Panc1 (cell line): ENCODE results near the gene SULT2B1. TPM values are rescaled to one million over a fixed set of nuclear protein-coding genes. Genes with fewer than 3 reads are reported as not detected.

Experiments used
- ATAC-seq: fragments of 200-7000 bp; cut with Tn5 transposase; 2 replicates; pipeline ENCODE4 v1.9.1; 2020; ENCODE audit warnings: mild to moderate bottlenecking, moderate library complexity
- BruUV-seq: library from RNA; stranded (reverse); fragments of 400-500 nt; replicated peaks from 2 replicates; lab custom pipeline; 2021; lab: Mats Ljungman, UMichigan
- CTCF ChIA-PET: fragments of 300-600 bp; sonication (Branson Sonifier 250); formaldehyde crosslinking; loops from one replicate; lab custom pipeline; 2022; ENCODE audit warnings: antibody characterized with exemption; lab: Charles Lee
- POLR2A ChIA-PET: fragments of 300-600 bp; sonication (Branson Sonifier 250); formaldehyde crosslinking; loops from one replicate; lab custom pipeline; 2022; ENCODE audit warnings: antibody characterized with exemption; lab: Charles Lee
- DNase-seq: peaks from one replicate; pipeline ENCODE4 v3.0.0-alpha.2; 2010; ENCODE audit warnings: low read depth, low spot score
- H3K27ac ChIP-seq: 2 replicates; pipeline ENCODE4 v1.5.1; 2011; ENCODE audit warnings: mild to moderate bottlenecking, low read length, inconsistent platforms
- H3K27me3 ChIP-seq: fragments of 200-500 bp; sonication (Bioruptor generic); 2 replicates; pipeline ENCODE4 v1.6.0; 2014; ENCODE audit warnings: low read length, inconsistent platforms; ENCODE audit not compliant: control insufficient read depth, insufficient read depth
- H3K36me3 ChIP-seq: fragments of 200-500 bp; sonication (Bioruptor generic); 2 replicates; pipeline ENCODE4 v1.5.1; 2014; ENCODE audit warnings: inconsistent platforms, mild to moderate bottlenecking, low read length, moderate library complexity; ENCODE audit not compliant: control insufficient read depth, insufficient read depth
- H3K4me1 ChIP-seq: 2 replicates; pipeline ENCODE4 v1.5.1; 2011; ENCODE audit warnings: inconsistent platforms, mild to moderate bottlenecking, low read length, moderate library complexity; ENCODE audit not compliant: control insufficient read depth, insufficient read depth
- H3K4me3 ChIP-seq, 2 experiments: 2 replicates each; pipeline ENCODE4 v1.5.1; 2011 to 2012; ENCODE audit warnings: low read depth in 2 of 2, low read length in 2 of 2, mild to moderate bottlenecking in 2 of 2, inconsistent platforms in 1 of 2, moderate library complexity in 1 of 2
- H3K9me3 ChIP-seq: fragments of 200-500 bp; sonication (Bioruptor generic); 2 replicates; pipeline ENCODE4 v1.5.1; 2014; ENCODE audit warnings: low read depth, mild to moderate bottlenecking, inconsistent platforms, low read length, moderate library complexity; ENCODE audit not compliant: control insufficient read depth, insufficient read depth
- CTCF ChIP-seq: fragments of 450-650 bp; IDR thresholded peaks from 2 replicates; pipeline ENCODE4 v1.5.1; 2017; ENCODE audit warnings: mild to moderate bottlenecking
- POLR2AphosphoS5 ChIP-seq: IDR thresholded peaks from 2 replicates; pipeline ENCODE4 v1.6.1; 2012; ENCODE audit warnings: mild to moderate bottlenecking, low read depth, low read length, moderate library complexity
- REST ChIP-seq, 2 experiments: IDR thresholded peaks; 2 replicates each; pipeline ENCODE4 v1.6.1; 2011 to 2012; ENCODE audit warnings: low read depth in 2 of 2, control low read depth in 1 of 2, low read length in 1 of 2, mild to moderate bottlenecking in 1 of 2, moderate library complexity in 1 of 2; ENCODE audit not compliant: insufficient read depth in 1 of 2
- SIN3A ChIP-seq: IDR thresholded peaks from 2 replicates; pipeline ENCODE4 v1.6.1; 2012; ENCODE audit warnings: low read depth, mild to moderate bottlenecking, low read length, moderate library complexity, borderline replicate concordance; ENCODE audit not compliant: insufficient read depth
- TCF7L2 ChIP-seq: IDR thresholded peaks from 2 replicates; pipeline ENCODE4 v1.6.1; 2011; ENCODE audit warnings: mild to moderate bottlenecking, low read depth, low read length, inconsistent platforms
- in situ Hi-C: cut with HindIII; loops from 2 replicates; pipeline ENCODE4 v1.10.0; 2016; ENCODE audit warnings: low sequenced_read_pairs, low pct_unique_long_range_greater_than_20kb
- intact Hi-C: fragments of 100-400 bp; cut with micrococcal nuclease; formaldehyde crosslinking; loops from one replicate; pipeline ENCODE4 v1.10.0; 2022; ENCODE audit not compliant: unreplicated experiment
- total RNA-seq: library from RNA; stranded (reverse); gene quantifications from one replicate; pipeline ENCODE4 v1.2.1, GENCODE V29; 2021; ENCODE audit not compliant: unreplicated experiment

Gene SULT2B1
- total RNA-seq, 1 experiment from 2014 or later = 3.6 TPM

GRCh38 chr19:48596679-48597465 is 44.9 kb downstream of the SULT2B1 start:
- CTCF ChIA-PET = no interaction called here
- BruUV-seq = no TSS peak
- in situ Hi-C loops (no loop called here), intact Hi-C loops (no loop called here)
- Histone ChIP-seq H3K9me3 (no peaks in the 10 kb centered on the region), H3K4me3 (no peak overlapping the region), H3K4me1 (no peaks in the 10 kb centered on the region), H3K36me3 (no peaks in the 10 kb centered on the region), H3K27ac (no peak overlapping the region), H3K27me3 (no peaks in the 10 kb centered on the region)
- no peak for TF ChIP-seq SIN3A
- TF ChIP-seq POLR2AphosphoS5 = no peak
- no peak for TF ChIP-seq TCF7L2
- no peak for TF ChIP-seq CTCF
- no peak for TF ChIP-seq REST (IDR thresholded peaks at IDR 0.05; ENCODE audit: insufficient read depth in 1 of 2, low read depth in 2 of 2, low read length in 1 of 2)
- ATAC-seq (0 out of 2 replicates have a peak, but pooled peaks have one; percentile 50), DNase-seq (no peak)
- POLR2A ChIA-PET = no interaction called here

- DNase-seq = no peak
- ChIA-PET CTCF (no interaction called here), POLR2A (no interaction called here)
- ATAC-seq = no peak
- intact Hi-C loops = no loop called here
- in situ Hi-C loops = no loop called here
- Histone ChIP-seq H3K4me3 (no peak overlapping the region), H3K36me3 (no peaks in the 10 kb centered on the region), H3K9me3 (no peaks in the 10 kb centered on the region), H3K27ac (no peak overlapping the region), H3K27me3 (no peaks in the 10 kb centered on the region), H3K4me1 (no peaks in the 10 kb centered on the region)
- TF ChIP-seq CTCF (no peak), POLR2AphosphoS5 (no peak), REST (IDR thresholded peaks at IDR 0.05; ENCODE audit: insufficient read depth in 1 of 2, low read depth in 2 of 2, low read length in 1 of 2) (no peak), SIN3A (no peak), TCF7L2 (no peak)
- BruUV-seq = no TSS peak
Measured at GRCh38 chr19:48598996-48599700, 47.2 kb downstream of the SULT2B1 start.
